H9 (cell line): Measurements from ENCODE around the gene EVI5. TPM values are rescaled to one million over a fixed set of nuclear protein-coding genes. Genes with fewer than 3 reads are reported as not detected.
A peak's percentile ranks its signal among the peaks of the same experiment; 100 is the strongest.

Experiments
- DNase-seq: peaks from one replicate; pipeline ENCODE4 v3.0.0-alpha.2; 2017
- H2AFZ ChIP-seq: one replicate; pipeline ENCODE4 v1.6.1; 2013; ENCODE audit warnings: mild to moderate bottlenecking, low read length, control low read depth, moderate library complexity
- H2AK5ac ChIP-seq: 2 replicates; pipeline ENCODE4 v1.6.1; 2013; ENCODE audit warnings: low read length, control low read depth, mixed read lengths; ENCODE audit not compliant: insufficient read length
- H2BK120ac ChIP-seq: one replicate; pipeline ENCODE4 v1.6.1; 2013; ENCODE audit warnings: low read depth, mild to moderate bottlenecking, low read length, control low read depth, inconsistent platforms; ENCODE audit not compliant: poor library complexity, severe bottlenecking
- H2BK12ac ChIP-seq: 2 replicates; pipeline ENCODE4 v1.6.1; 2013; ENCODE audit warnings: low read length, control low read depth, mixed read lengths, low read depth; ENCODE audit not compliant: insufficient read length
- H2BK15ac ChIP-seq: 2 replicates; pipeline ENCODE4 v1.6.1; 2013; ENCODE audit warnings: low read depth, low read length, control low read depth
- H2BK20ac ChIP-seq: one replicate; pipeline ENCODE4 v1.6.1; 2013; ENCODE audit warnings: low read depth, mild to moderate bottlenecking, low read length, control low read depth, inconsistent platforms; ENCODE audit not compliant: poor library complexity, severe bottlenecking
- H2BK5ac ChIP-seq: 2 replicates; pipeline ENCODE4 v1.6.1; 2013; ENCODE audit warnings: low read length, control low read depth, mixed read lengths; ENCODE audit not compliant: insufficient read length
- H3K14ac ChIP-seq: 2 replicates; pipeline ENCODE4 v1.6.1; 2013; ENCODE audit warnings: low read length, control low read depth; ENCODE audit not compliant: insufficient read depth
- H3K18ac ChIP-seq: 2 replicates; pipeline ENCODE4 v1.6.1; 2013; ENCODE audit warnings: low read depth, mild to moderate bottlenecking, mixed read lengths, low read length, control low read depth; ENCODE audit not compliant: insufficient read length
- H3K23ac ChIP-seq: 2 replicates; pipeline ENCODE4 v1.6.1; 2013; ENCODE audit warnings: low read length, control low read depth, mixed read lengths, low read depth; ENCODE audit not compliant: insufficient read length
- H3K23me2 ChIP-seq: 2 replicates; pipeline ENCODE4 v1.6.1; 2013; ENCODE audit warnings: low read depth, mild to moderate bottlenecking, mixed read lengths, low read length, control low read depth; ENCODE audit not compliant: insufficient read length, poor library complexity, severe bottlenecking
- H3K27ac ChIP-seq: 2 replicates; pipeline ENCODE4 v1.5.1; 2013; ENCODE audit warnings: low read length, control low read depth, mixed read lengths, low read depth; ENCODE audit not compliant: insufficient read length
- H3K27me3 ChIP-seq: 2 replicates; pipeline ENCODE4 v1.6.1; 2013; ENCODE audit warnings: low read length, control low read depth, inconsistent platforms; ENCODE audit not compliant: insufficient read depth
- H3K4ac ChIP-seq: 2 replicates; pipeline ENCODE4 v1.6.1; 2013; ENCODE audit warnings: low read depth, mild to moderate bottlenecking, control low read depth, inconsistent platforms, low read length, moderate library complexity
- H3K4me1 ChIP-seq: 2 replicates; pipeline ENCODE4 v1.6.1; 2013; ENCODE audit warnings: low read length, control low read depth, inconsistent platforms; ENCODE audit not compliant: insufficient read depth
- H3K4me2 ChIP-seq: 2 replicates; pipeline ENCODE4 v1.6.1; 2013; ENCODE audit warnings: low read length, control low read depth, mixed read lengths; ENCODE audit not compliant: insufficient read length, insufficient read depth
- H3K56ac ChIP-seq: 2 replicates; pipeline ENCODE4 v1.6.1; 2013; ENCODE audit warnings: low read depth, mild to moderate bottlenecking, mixed read lengths, low read length, control low read depth; ENCODE audit not compliant: insufficient read length
- H3K79me1 ChIP-seq: 2 replicates; pipeline ENCODE4 v1.6.1; 2013; ENCODE audit warnings: low read depth, mild to moderate bottlenecking, moderate library complexity, low read length, control low read depth, inconsistent platforms; ENCODE audit not compliant: insufficient read depth, poor library complexity, severe bottlenecking
- H3K79me2 ChIP-seq: 2 replicates; pipeline ENCODE4 v1.6.1; 2013; ENCODE audit warnings: low read length, control low read depth, inconsistent platforms; ENCODE audit not compliant: insufficient read depth
- H3K9ac ChIP-seq: 2 replicates; pipeline ENCODE4 v1.6.1; 2013; ENCODE audit warnings: low read length, control low read depth, mixed read lengths; ENCODE audit not compliant: insufficient read length; ENCODE audit errors: extremely low read depth
- H3K9me3 ChIP-seq: one replicate; pipeline ENCODE4 v1.6.1; 2013; ENCODE audit warnings: low read depth, low read length, inconsistent platforms; ENCODE audit not compliant: control insufficient read depth
- H3T11ph ChIP-seq: one replicate; pipeline ENCODE4 v1.6.1; 2013; ENCODE audit warnings: mild to moderate bottlenecking, low read length, control low read depth, inconsistent platforms
- H4K20me1 ChIP-seq: one replicate; pipeline ENCODE4 v1.6.1; 2013; ENCODE audit not compliant: control insufficient read depth, insufficient read length, insufficient read depth
- H4K5ac ChIP-seq: 2 replicates; pipeline ENCODE4 v1.6.1; 2013; ENCODE audit warnings: low read depth, mild to moderate bottlenecking, mixed read lengths, low read length, control low read depth; ENCODE audit not compliant: insufficient read length
- H4K8ac ChIP-seq: replicated peaks from 2 replicates; pipeline ENCODE4 v1.6.1; 2013; ENCODE audit warnings: low read length, control low read depth, mixed read lengths, low read depth; ENCODE audit not compliant: insufficient read length
- H4K91ac ChIP-seq: 2 replicates; pipeline ENCODE4 v1.6.1; 2013; ENCODE audit warnings: low read depth, mild to moderate bottlenecking, moderate library complexity, mixed read lengths, low read length, control low read depth; ENCODE audit not compliant: insufficient read length
- H3K27ac Mint-ChIP-seq, 3 experiments: 2 replicates in 2 of 3; 3 replicates in 1 of 3; pipeline ENCODE4 v1.8.0; 2020 to 2021; ENCODE audit warnings: mixed read lengths in 3 of 3, mild to moderate bottlenecking in 1 of 3, moderate library complexity in 1 of 3
- H3K27me3 Mint-ChIP-seq: 2 replicates; pipeline ENCODE4 v1.8.0; 2021; ENCODE audit warnings: low read depth, mild to moderate bottlenecking, moderate library complexity, mixed read lengths
- H3K36me3 Mint-ChIP-seq, 3 experiments: 2 replicates in 2 of 3; 3 replicates in 1 of 3; pipeline ENCODE4 v1.8.0; 2020 to 2021; ENCODE audit warnings: low read depth in 3 of 3, mixed read lengths in 3 of 3; ENCODE audit not compliant: insufficient read depth in 1 of 3
- H3K4me1 Mint-ChIP-seq, 2 experiments: 2 replicates each; pipeline ENCODE4 v1.8.0; 2020; ENCODE audit warnings: mixed read lengths in 2 of 2
- H3K4me3 Mint-ChIP-seq, 2 experiments: 2 replicates in 1 of 2; 3 replicates in 1 of 2; pipeline ENCODE4 v1.8.0; 2020 to 2021; ENCODE audit warnings: mild to moderate bottlenecking in 2 of 2, mixed read lengths in 2 of 2, moderate library complexity in 1 of 2
- H3K9me3 Mint-ChIP-seq, 2 experiments: 2 replicates in 1 of 2; 3 replicates in 1 of 2; pipeline ENCODE4 v1.8.0; 2020; ENCODE audit warnings: mild to moderate bottlenecking in 2 of 2, mixed read lengths in 2 of 2, moderate library complexity in 1 of 2
- WGBS: extraction: QIAGEN DNeasy Blood & Tissue Kit; methylation state at CpG from one replicate; pipeline ENCODE4 v1.1.7; 2013; ENCODE audit warnings: missing lambda C conversion rate, low lambda C conversion rate, mixed read lengths; ENCODE audit not compliant: insufficient read length; ENCODE audit errors: extremely low coverage; 5-methylcytosine and 5-hydroxymethylcytosine counted together
- total RNA-seq: library from RNA; stranded (reverse); gene quantifications from 2 replicates; pipeline ENCODE4 v1.2.1, GENCODE V29; 2021
- TF ChIP-seq, protein P1 (sequence below): fragments of 200-600 bp; sonication (generic); conservative IDR thresholded peaks from 3 replicates; pipeline ENCODE4 v1.8.0; 2021; ENCODE audit warnings: antibody characterized with exemption, mild to moderate bottlenecking

EVI5 gene
- total RNA-seq, 1 experiment from 2014 or later = 9.7 TPM

DNA sequence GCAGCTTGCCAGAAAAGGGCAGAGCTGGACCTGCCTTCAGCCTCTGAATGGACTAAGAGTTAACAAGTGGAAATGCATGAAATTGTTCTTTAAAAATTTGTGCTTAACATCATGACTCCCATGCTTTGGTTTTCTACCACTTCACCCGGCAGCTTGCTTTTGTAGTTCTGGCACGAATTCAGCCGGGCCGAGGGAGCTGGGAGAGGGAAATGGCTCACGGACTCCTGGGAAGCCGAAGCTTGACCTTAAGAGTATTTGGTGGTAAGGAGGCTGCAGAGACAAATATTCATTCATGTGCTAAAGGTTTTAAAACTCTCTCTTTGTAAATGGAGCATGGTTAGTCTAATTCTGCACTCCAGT is 281.0 kb downstream of the EVI5 start:
- no peaks in the 10 kb centered on the region for H3K9me3 ChIP-seq
- H3K14ac ChIP-seq = no peak overlapping the region
- TF ChIP-seq, protein P1, sequence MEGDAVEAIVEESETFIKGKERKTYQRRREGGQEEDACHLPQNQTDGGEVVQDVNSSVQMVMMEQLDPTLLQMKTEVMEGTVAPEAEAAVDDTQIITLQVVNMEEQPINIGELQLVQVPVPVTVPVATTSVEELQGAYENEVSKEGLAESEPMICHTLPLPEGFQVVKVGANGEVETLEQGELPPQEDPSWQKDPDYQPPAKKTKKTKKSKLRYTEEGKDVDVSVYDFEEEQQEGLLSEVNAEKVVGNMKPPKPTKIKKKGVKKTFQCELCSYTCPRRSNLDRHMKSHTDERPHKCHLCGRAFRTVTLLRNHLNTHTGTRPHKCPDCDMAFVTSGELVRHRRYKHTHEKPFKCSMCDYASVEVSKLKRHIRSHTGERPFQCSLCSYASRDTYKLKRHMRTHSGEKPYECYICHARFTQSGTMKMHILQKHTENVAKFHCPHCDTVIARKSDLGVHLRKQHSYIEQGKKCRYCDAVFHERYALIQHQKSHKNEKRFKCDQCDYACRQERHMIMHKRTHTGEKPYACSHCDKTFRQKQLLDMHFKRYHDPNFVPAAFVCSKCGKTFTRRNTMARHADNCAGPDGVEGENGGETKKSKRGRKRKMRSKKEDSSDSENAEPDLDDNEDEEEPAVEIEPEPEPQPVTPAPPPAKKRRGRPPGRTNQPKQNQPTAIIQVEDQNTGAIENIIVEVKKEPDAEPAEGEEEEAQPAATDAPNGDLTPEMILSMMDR = no peak
- no peaks in the 10 kb centered on the region for H4K20me1 ChIP-seq
- no peak overlapping the region for H3K9ac ChIP-seq
- no peak overlapping the region for H4K8ac ChIP-seq
- H2BK5ac ChIP-seq = no peak overlapping the region
- H2BK15ac ChIP-seq = no peak overlapping the region
- H3K79me2 ChIP-seq = no peaks in the 10 kb centered on the region
- no peak overlapping the region for H2BK120ac ChIP-seq
- Mint-ChIP-seq H3K27me3 (no peaks in the 10 kb centered on the region), H3K4me1 (no peaks in the 10 kb centered on the region), H3K9me3 (no peaks in the 10 kb centered on the region; a peak in 1 of 5 replicates), H3K36me3 (0 out of 7 replicates have a peak, but pooled peaks cover 0 to 1% (median 0%) of the 10 kb centered on the region in 3 experiments), H3K27ac (0 out of 7 replicates have a peak overlapping the region, but pooled peaks of 1 of the 3 experiments have one; percentile 68), H3K4me3 (no peak overlapping the region)
- DNase-seq = no peak
- H2BK20ac ChIP-seq = no peak overlapping the region
- H3T11ph ChIP-seq = no peak overlapping the region
- no peak overlapping the region for H3K4ac ChIP-seq
- no peak overlapping the region for H4K5ac ChIP-seq
- no peak overlapping the region for H3K27ac ChIP-seq
- H3K23ac ChIP-seq = no peak overlapping the region
- H3K27me3 ChIP-seq = no peaks in the 10 kb centered on the region
- H3K4me1 ChIP-seq = no peaks in the 10 kb centered on the region; the same call in 1 of the 2 replicates
- no peaks in the 10 kb centered on the region for H3K23me2 ChIP-seq
- H3K18ac ChIP-seq = no peak overlapping the region
- no peaks in the 10 kb centered on the region for H3K79me1 ChIP-seq
- H2AFZ ChIP-seq = no peak overlapping the region
- no peak overlapping the region for H2AK5ac ChIP-seq
- no peak overlapping the region for H3K56ac ChIP-seq
- no peak overlapping the region for H2BK12ac ChIP-seq
- no CpG with 5 or more reads among the region's 6 CpGs for WGBS
- no peak overlapping the region for H3K4me2 ChIP-seq
- no peak overlapping the region for H4K91ac ChIP-seq
